ENCODE results near the gene ZKSCAN3.

GRCh38 chr6:28413681-28414080 is 63.9 kb downstream of the ZKSCAN3 start:
- TF ChIP-seq CTCF (conservative IDR thresholded peaks at IDR 0.05; ENCODE audit: low read depth, low read length): no peak
- no peak for TF ChIP-seq RAD21 (IDR thresholded peaks at IDR 0.05; ENCODE audit: low read length)
- TF ChIP-seq CEBPB (IDR thresholded peaks at IDR 0.05; ENCODE audit: low read depth, low read length): no peak
- no peak for TF ChIP-seq USF2 (IDR thresholded peaks at IDR 0.05; ENCODE audit: low read depth, low read length)
- no peak for TF ChIP-seq CHD1 (IDR thresholded peaks at IDR 0.05; ENCODE audit: low read depth, low read length)
- TF ChIP-seq MAFK (IDR thresholded peaks at IDR 0.05; ENCODE audit: low read depth, low read length): no peak
- TF ChIP-seq RCOR1 (IDR thresholded peaks at IDR 0.05; ENCODE audit: insufficient replicate concordance, low read length): no peak
- no peak for TF ChIP-seq MAZ (IDR thresholded peaks at IDR 0.05; ENCODE audit: borderline replicate concordance, low read depth, low read length)
- TF ChIP-seq SMC3 (IDR thresholded peaks at IDR 0.05; ENCODE audit: low read depth, low read length): no peak
- TF ChIP-seq MXI1 (IDR thresholded peaks at IDR 0.05; ENCODE audit: borderline replicate concordance, low read depth, low read length): no peak
- TF ChIP-seq POLR2A (IDR thresholded peaks at IDR 0.05; ENCODE audit: low read depth, low read length): no peak
